Measurements from ENCODE around the gene TTLL1.

TTLL1 gene

GRCh38 chr22:43066844-43067385, 22.3 kb downstream of the TTLL1 start:
- no peaks in the 10 kb centered on the region for H3K9me3 ChIP-seq (ENCODE audit: control insufficient read depth, insufficient read depth, low read length)
- DNase-seq (ENCODE audit: low read depth, low spot score): no peak
- H3K27me3 ChIP-seq (ENCODE audit: control insufficient read depth, insufficient read depth, low read length): no peaks in the 10 kb centered on the region
- WGBS (ENCODE audit: insufficient coverage, insufficient read length): no CpG with 5 or more reads among the region's 11 CpGs
- no peak overlapping the region for H3K4me3 ChIP-seq (ENCODE audit: low read length)
- no peak overlapping the region for H3K27ac ChIP-seq (ENCODE audit: low read length)
- no peaks in the 10 kb centered on the region for H3K36me3 ChIP-seq (ENCODE audit: control insufficient read depth, insufficient read depth, low read length)
- no peaks in the 10 kb centered on the region for H3K4me1 ChIP-seq (ENCODE audit: control insufficient read depth, insufficient read depth, low read length)

DNA sequence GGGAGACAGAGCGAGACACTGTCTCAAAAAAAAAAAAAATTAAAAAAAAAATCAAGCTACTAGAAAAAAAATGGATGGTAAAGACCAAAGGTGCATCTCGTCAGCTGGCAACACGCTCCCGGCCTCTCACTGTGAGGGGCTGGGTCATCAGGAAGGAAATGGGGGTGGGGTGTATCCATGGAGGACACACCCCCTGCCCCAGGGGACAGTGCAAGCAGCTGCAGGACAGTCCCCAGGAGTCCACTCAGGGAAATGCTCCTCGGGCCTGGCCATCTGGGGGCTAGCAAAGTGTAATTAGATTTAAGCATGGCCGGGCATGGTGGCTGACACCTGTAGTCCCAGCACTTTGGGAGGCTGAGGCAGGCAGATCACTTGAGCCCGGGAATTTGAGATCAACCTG, 23.1 kb downstream of the TTLL1 start:
- H3K27me3 ChIP-seq (ENCODE audit: control insufficient read depth, insufficient read depth, low read length): no peaks in the 10 kb centered on the region
- H3K36me3 ChIP-seq (ENCODE audit: control insufficient read depth, insufficient read depth, low read length): no peaks in the 10 kb centered on the region
- H3K27ac ChIP-seq (ENCODE audit: low read length): no peak overlapping the region
- H3K9me3 ChIP-seq (ENCODE audit: control insufficient read depth, insufficient read depth, low read length): no peaks in the 10 kb centered on the region
- no peak for DNase-seq (ENCODE audit: low read depth, low spot score)
- H3K4me3 ChIP-seq (ENCODE audit: low read length): no peak overlapping the region
- H3K4me1 ChIP-seq (ENCODE audit: control insufficient read depth, insufficient read depth, low read length): no peaks in the 10 kb centered on the region
- no CpG with 5 or more reads among the region's 7 CpGs for WGBS (ENCODE audit: insufficient coverage, insufficient read length)

DNA sequence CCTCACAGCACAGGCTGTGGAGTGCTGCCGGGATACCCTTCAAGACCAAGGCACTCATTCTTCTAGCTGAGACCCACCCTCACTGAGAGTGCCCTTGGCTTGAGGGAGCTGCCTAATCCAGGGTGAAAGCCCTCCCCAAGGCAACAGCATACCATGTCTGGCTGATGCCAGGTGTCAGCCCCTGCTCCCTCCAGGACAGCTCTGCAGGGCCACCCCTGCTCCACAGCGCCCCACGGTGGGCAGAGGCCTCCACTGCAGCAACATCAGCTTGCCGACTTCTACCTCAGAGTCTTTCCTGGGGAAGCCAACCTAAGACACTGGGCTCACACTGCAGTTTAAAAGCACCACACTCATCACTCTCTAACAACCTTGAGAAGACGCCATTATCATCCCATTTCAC, 29.0 kb downstream of the TTLL1 start:
- Histone ChIP-seq H3K4me3 (ENCODE audit: low read length) (no peak overlapping the region), H3K27ac (ENCODE audit: low read length) (no peak overlapping the region), H3K4me1 (ENCODE audit: control insufficient read depth, insufficient read depth, low read length) (no peaks in the 10 kb centered on the region), H3K27me3 (ENCODE audit: control insufficient read depth, insufficient read depth, low read length) (no peaks in the 10 kb centered on the region), H3K36me3 (ENCODE audit: control insufficient read depth, insufficient read depth, low read length) (no peaks in the 10 kb centered on the region), H3K9me3 (ENCODE audit: control insufficient read depth, insufficient read depth, low read length) (no peaks in the 10 kb centered on the region)
- no CpG with 5 or more reads among the region's 5 CpGs for WGBS (ENCODE audit: insufficient coverage, insufficient read length)
- DNase-seq (ENCODE audit: low read depth, low spot score): peak; percentile 48

GRCh38 chr22:43057641-43058040, 31.6 kb downstream of the TTLL1 start:
- DNase-seq (ENCODE audit: low read depth, low spot score): no peak

GRCh38 chr22:43053176-43053575, 36.0 kb downstream of the TTLL1 start:
- H3K4me1 ChIP-seq (ENCODE audit: control insufficient read depth, insufficient read depth, low read length): peaks cover 2% of the 10 kb centered on the region; the same call in 1 of the 2 replicates
- no peak overlapping the region for H3K4me3 ChIP-seq (ENCODE audit: low read length)
- no peaks in the 10 kb centered on the region for H3K9me3 ChIP-seq (ENCODE audit: control insufficient read depth, insufficient read depth, low read length)
- peak; percentile 37 for DNase-seq (ENCODE audit: low read depth, low spot score)
- no CpG with 5 or more reads among the region's 7 CpGs for WGBS (ENCODE audit: insufficient coverage, insufficient read length)
- no peaks in the 10 kb centered on the region for H3K27me3 ChIP-seq (ENCODE audit: control insufficient read depth, insufficient read depth, low read length)
- no peak overlapping the region for H3K27ac ChIP-seq (ENCODE audit: low read length)
- H3K36me3 ChIP-seq (ENCODE audit: control insufficient read depth, insufficient read depth, low read length): no peaks in the 10 kb centered on the region

More at GRCh38 chr22:43057641-43058040, 31.6 kb downstream of the TTLL1 start:
- Histone ChIP-seq H3K9me3 (ENCODE audit: control insufficient read depth, insufficient read depth, low read length) (no peaks in the 10 kb centered on the region), H3K4me1 (ENCODE audit: control insufficient read depth, insufficient read depth, low read length) (no peaks in the 10 kb centered on the region), H3K27ac (ENCODE audit: low read length) (no peak overlapping the region), H3K36me3 (ENCODE audit: control insufficient read depth, insufficient read depth, low read length) (no peaks in the 10 kb centered on the region), H3K27me3 (ENCODE audit: control insufficient read depth, insufficient read depth, low read length) (no peaks in the 10 kb centered on the region), H3K4me3 (ENCODE audit: low read length) (no peak overlapping the region)
- no CpG with 5 or more reads among the region's 7 CpGs for WGBS (ENCODE audit: insufficient coverage, insufficient read length)

GRCh38 chr22:43050995-43051394, 38.2 kb downstream of the TTLL1 start:
- Histone ChIP-seq H3K36me3 (ENCODE audit: control insufficient read depth, insufficient read depth, low read length) (no peaks in the 10 kb centered on the region), H3K4me1 (ENCODE audit: control insufficient read depth, insufficient read depth, low read length) (peaks cover 2% of the 10 kb centered on the region; the same call in 1 of the 2 replicates), H3K4me3 (ENCODE audit: low read length) (no peak overlapping the region), H3K27ac (ENCODE audit: low read length) (no peak overlapping the region), H3K27me3 (ENCODE audit: control insufficient read depth, insufficient read depth, low read length) (no peaks in the 10 kb centered on the region), H3K9me3 (ENCODE audit: control insufficient read depth, insufficient read depth, low read length) (no peaks in the 10 kb centered on the region)
- whole genome bisulfite sequencing (ENCODE audit: insufficient coverage, insufficient read length): no CpG with 5 or more reads among the region's 10 CpGs
- DNase-seq (ENCODE audit: low read depth, low spot score): peak; percentile 60

- Histone ChIP-seq H3K27me3 (ENCODE audit: control insufficient read depth, insufficient read depth, low read length) (no peaks in the 10 kb centered on the region), H3K4me1 (ENCODE audit: control insufficient read depth, insufficient read depth, low read length) (peaks cover 2% of the 10 kb centered on the region; the same call in 1 of the 2 replicates), H3K4me3 (ENCODE audit: low read length) (no peak overlapping the region), H3K9me3 (ENCODE audit: control insufficient read depth, insufficient read depth, low read length) (no peaks in the 10 kb centered on the region), H3K27ac (ENCODE audit: low read length) (no peak overlapping the region), H3K36me3 (ENCODE audit: control insufficient read depth, insufficient read depth, low read length) (no peaks in the 10 kb centered on the region)
- WGBS (ENCODE audit: insufficient coverage, insufficient read length): no CpG with 5 or more reads among the region's 7 CpGs
- no peak for DNase-seq (ENCODE audit: low read depth, low spot score)
Measured at GRCh38 chr22:43047605-43048004, 41.6 kb downstream of the TTLL1 start.

DNA sequence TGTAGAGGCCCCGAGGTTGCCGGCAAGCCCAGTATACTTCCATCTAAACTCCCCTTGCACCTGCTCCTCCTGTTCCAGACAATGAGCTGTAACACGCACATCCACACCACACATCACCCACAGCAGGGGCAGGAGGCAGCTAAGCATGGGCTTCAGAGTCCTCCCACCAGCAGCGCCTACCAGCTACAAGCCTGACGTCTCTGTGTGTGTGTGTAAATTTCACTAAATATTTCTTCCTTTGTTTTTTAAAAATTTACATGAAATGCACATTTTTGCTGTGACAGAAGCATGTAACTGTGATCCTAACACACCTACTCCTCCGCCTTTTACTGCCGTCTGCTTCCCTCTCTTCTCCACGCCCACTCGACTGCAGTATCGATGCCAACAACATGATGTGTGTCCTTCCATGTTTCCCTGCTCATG, 44.9 kb downstream of the TTLL1 start:
- Histone ChIP-seq H3K27ac (ENCODE audit: low read length) (no peak overlapping the region), H3K4me3 (ENCODE audit: low read length) (no peak overlapping the region), H3K27me3 (ENCODE audit: control insufficient read depth, insufficient read depth, low read length) (no peaks in the 10 kb centered on the region), H3K9me3 (ENCODE audit: control insufficient read depth, insufficient read depth, low read length) (no peaks in the 10 kb centered on the region), H3K36me3 (ENCODE audit: control insufficient read depth, insufficient read depth, low read length) (no peaks in the 10 kb centered on the region), H3K4me1 (ENCODE audit: control insufficient read depth, insufficient read depth, low read length) (no peaks in the 10 kb centered on the region)
- no peak for DNase-seq (ENCODE audit: low read depth, low spot score)
- WGBS (ENCODE audit: insufficient coverage, insufficient read length): no CpG with 5 or more reads among the region's 10 CpGs

- Histone ChIP-seq H3K36me3 (ENCODE audit: control insufficient read depth, insufficient read depth, low read length) (no peaks in the 10 kb centered on the region), H3K4me3 (ENCODE audit: low read length) (no peak overlapping the region), H3K4me1 (ENCODE audit: control insufficient read depth, insufficient read depth, low read length) (no peaks in the 10 kb centered on the region), H3K27ac (ENCODE audit: low read length) (no peak overlapping the region), H3K9me3 (ENCODE audit: control insufficient read depth, insufficient read depth, low read length) (no peaks in the 10 kb centered on the region), H3K27me3 (ENCODE audit: control insufficient read depth, insufficient read depth, low read length) (no peaks in the 10 kb centered on the region)
- no peak for DNase-seq (ENCODE audit: low read depth, low spot score)
- no CpG with 5 or more reads among the region's 20 CpGs for WGBS (ENCODE audit: insufficient coverage, insufficient read length)
Measured at GRCh38 chr22:43042101-43042780, 47.0 kb downstream of the TTLL1 start.

- no peaks in the 10 kb centered on the region for H3K36me3 ChIP-seq (ENCODE audit: control insufficient read depth, insufficient read depth, low read length)
Measured at GRCh38 chr22:43039800-43040199, 49.4 kb downstream of the TTLL1 start.

GRCh38 chr22:43038325-43038724, 50.9 kb downstream of the TTLL1 start:
- no peaks in the 10 kb centered on the region for H3K36me3 ChIP-seq (ENCODE audit: control insufficient read depth, insufficient read depth, low read length)
- no peak for DNase-seq (ENCODE audit: low read depth, low spot score)
- no peaks in the 10 kb centered on the region for H3K9me3 ChIP-seq (ENCODE audit: control insufficient read depth, insufficient read depth, low read length)
- no peaks in the 10 kb centered on the region for H3K27me3 ChIP-seq (ENCODE audit: control insufficient read depth, insufficient read depth, low read length)
- H3K4me1 ChIP-seq (ENCODE audit: control insufficient read depth, insufficient read depth, low read length): no peaks in the 10 kb centered on the region
- H3K27ac ChIP-seq (ENCODE audit: low read length): no peak overlapping the region
- H3K4me3 ChIP-seq (ENCODE audit: low read length): no peak overlapping the region
- WGBS (ENCODE audit: insufficient coverage, insufficient read length): no CpG with 5 or more reads among the region's 15 CpGs

More at GRCh38 chr22:43039800-43040199, 49.4 kb downstream of the TTLL1 start:
- no peaks in the 10 kb centered on the region for H3K4me1 ChIP-seq (ENCODE audit: control insufficient read depth, insufficient read depth, low read length)
- no peaks in the 10 kb centered on the region for H3K27me3 ChIP-seq (ENCODE audit: control insufficient read depth, insufficient read depth, low read length)
- H3K9me3 ChIP-seq (ENCODE audit: control insufficient read depth, insufficient read depth, low read length): no peaks in the 10 kb centered on the region
- WGBS (ENCODE audit: insufficient coverage, insufficient read length): no CpG with 5 or more reads among the region's 13 CpGs
- DNase-seq (ENCODE audit: low read depth, low spot score): no peak
- H3K4me3 ChIP-seq (ENCODE audit: low read length): no peak overlapping the region
- no peak overlapping the region for H3K27ac ChIP-seq (ENCODE audit: low read length)
